Measurements from ENCODE around the gene VSTM2B.

- TF ChIP-seq CTCF (IDR thresholded peaks at IDR 0.05): no peak
- no peak for TF ChIP-seq POLR2A (IDR thresholded peaks at IDR 0.05)
Measured at GRCh38 chr19:29566496-29567054, 40.8 kb downstream of the VSTM2B start.

Data from uterus (tissue), 2 donors.